DND-41 (cell line): ENCODE measurements around the gene ATXN2.

Source experiments
- CTCF ChIP-seq: IDR thresholded peaks from 2 replicates; pipeline ENCODE4 v1.5.1; 2012; ENCODE audit warnings: borderline replicate concordance, low read length, moderate library complexity, mild to moderate bottlenecking; ENCODE audit not compliant: poor library complexity, severe bottlenecking; ENCODE audit errors: extremely low read depth
- EZH2 ChIP-seq: IDR thresholded peaks from 3 replicates; pipeline ENCODE4 v1.6.1; 2012; ENCODE audit warnings: borderline replicate concordance, low read depth, mild to moderate bottlenecking, moderate library complexity, low read length, inconsistent platforms; ENCODE audit not compliant: severe bottlenecking

DNA sequence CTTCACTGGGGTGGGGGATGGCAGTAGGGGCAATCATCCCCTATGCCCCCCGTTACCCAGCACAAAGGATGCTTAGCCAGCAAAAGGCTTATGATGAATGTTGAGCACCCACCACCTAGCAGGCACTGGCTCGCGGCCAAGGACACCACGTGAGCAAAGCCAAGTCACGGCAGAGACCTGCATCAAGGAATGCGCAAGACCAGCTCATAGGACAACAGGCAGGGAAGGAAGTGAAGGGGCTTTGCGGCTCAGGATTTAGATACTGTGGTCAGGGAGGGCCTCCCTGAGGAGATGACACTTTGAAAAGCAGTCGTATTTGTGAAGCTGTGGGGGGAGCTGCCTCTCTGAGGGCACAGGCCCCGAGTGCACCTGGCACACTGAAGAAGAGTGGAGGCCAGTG is 160.6 kb downstream of the ATXN2 start:
- no peak for TF ChIP-seq CTCF
- no peak for TF ChIP-seq EZH2
